ENCODE data around the gene BEND3.
"Not testable (repeated sequence)": the region's sequence is repeated elsewhere in the genome, so short reads cannot be mapped to it uniquely, and the experiment has no call there.

The BEND3 gene

GRCh38 chr6:107121964-107122495 is 6.7 kb upstream of the BEND3 start:
- no peak for DNase-seq (ENCODE audit: low read depth in 2 of 2, low spot score in 1 of 2)

- DNase-seq (ENCODE audit: low read depth in 2 of 2, low spot score in 1 of 2), result no peak
These were observed 6.0 kb upstream of the BEND3 start for GRCh38 chr6:107121266-107121665.

- DNase-seq (ENCODE audit: low read depth in 2 of 2, low spot score in 1 of 2), result no peak
These were observed 5.1 kb upstream of the BEND3 start for GRCh38 chr6:107120404-107120803.

- no peak for DNase-seq (ENCODE audit: low read depth in 2 of 2, low spot score in 1 of 2)
These were observed 3.7 kb upstream of the BEND3 start for GRCh38 chr6:107118976-107119375.

- not testable (repeated sequence) for DNase-seq (ENCODE audit: low read depth in 2 of 2, low spot score in 1 of 2)
These were observed 3.2 kb upstream of the BEND3 start for GRCh38 chr6:107118540-107118939.

GRCh38 chr6:107116931-107117330 is 1.6 kb upstream of the BEND3 start:
- DNase-seq (ENCODE audit: low read depth in 2 of 2, low spot score in 1 of 2), result no peak

- no peak for DNase-seq (ENCODE audit: low read depth in 2 of 2, low spot score in 1 of 2)
These were observed 1.1 kb upstream of the BEND3 start for GRCh38 chr6:107116328-107116892.

GRCh38 chr6:107115695-107116327 is 496 bp upstream of the BEND3 start:
- DNase-seq (ENCODE audit: low read depth in 2 of 2, low spot score in 1 of 2), result no peak

- DNase-seq (ENCODE audit: low read depth in 2 of 2, low spot score in 1 of 2), result peak; percentile 44
These were observed 946 bp downstream of the BEND3 start for GRCh38 chr6:107114213-107114925.

- no peak for DNase-seq (ENCODE audit: low read depth in 2 of 2, low spot score in 1 of 2)
These were observed 5.1 kb downstream of the BEND3 start for GRCh38 chr6:107110200-107110599.

GRCh38 chr6:107108201-107108890 is 7.0 kb downstream of the BEND3 start:
- DNase-seq (ENCODE audit: low read depth in 2 of 2, low spot score in 1 of 2), result no peak

- no peak for DNase-seq (ENCODE audit: low read depth in 2 of 2, low spot score in 1 of 2)
These were observed 7.5 kb downstream of the BEND3 start for GRCh38 chr6:107107791-107108190.

GRCh38 chr6:107106165-107106564 is 9.2 kb downstream of the BEND3 start:
- no peak for DNase-seq (ENCODE audit: low read depth in 2 of 2, low spot score in 1 of 2)

- no peak for DNase-seq (ENCODE audit: low read depth in 2 of 2, low spot score in 1 of 2)
These were observed 9.7 kb downstream of the BEND3 start for GRCh38 chr6:107105511-107106116.

GRCh38 chr6:107103082-107103481 is 12.2 kb downstream of the BEND3 start:
- no peak for DNase-seq (ENCODE audit: low read depth in 2 of 2, low spot score in 1 of 2)

- DNase-seq (ENCODE audit: low read depth in 2 of 2, low spot score in 1 of 2), result no peak
These were observed 12.9 kb downstream of the BEND3 start for GRCh38 chr6:107102414-107102805.

- DNase-seq (ENCODE audit: low read depth in 2 of 2, low spot score in 1 of 2), result no peak
These were observed 13.5 kb downstream of the BEND3 start for GRCh38 chr6:107101686-107102413.

- no peak for DNase-seq (ENCODE audit: low read depth in 2 of 2, low spot score in 1 of 2)
These were observed 14.1 kb downstream of the BEND3 start for GRCh38 chr6:107101211-107101610.

- DNase-seq (ENCODE audit: low read depth in 2 of 2, low spot score in 1 of 2), result no peak
These were observed 16.6 kb downstream of the BEND3 start for GRCh38 chr6:107098436-107099307.

- DNase-seq (ENCODE audit: low read depth in 2 of 2, low spot score in 1 of 2), result not testable (repeated sequence)
These were observed 30.9 kb downstream of the BEND3 start for GRCh38 chr6:107084459-107084858.

Data from stimulated activated CD8-positive, alpha-beta memory T cell treated with anti-CD3 and anti-CD28 coated beads, Interleukin-4, amount 100 ng/mL, for 1 hour (primary cell).